ENCODE measurements around the gene RAB6B.

GRCh38 chr3:133934996-133935842, 39.5 kb upstream of the RAB6B start:
- TF ChIP-seq, protein P1, sequence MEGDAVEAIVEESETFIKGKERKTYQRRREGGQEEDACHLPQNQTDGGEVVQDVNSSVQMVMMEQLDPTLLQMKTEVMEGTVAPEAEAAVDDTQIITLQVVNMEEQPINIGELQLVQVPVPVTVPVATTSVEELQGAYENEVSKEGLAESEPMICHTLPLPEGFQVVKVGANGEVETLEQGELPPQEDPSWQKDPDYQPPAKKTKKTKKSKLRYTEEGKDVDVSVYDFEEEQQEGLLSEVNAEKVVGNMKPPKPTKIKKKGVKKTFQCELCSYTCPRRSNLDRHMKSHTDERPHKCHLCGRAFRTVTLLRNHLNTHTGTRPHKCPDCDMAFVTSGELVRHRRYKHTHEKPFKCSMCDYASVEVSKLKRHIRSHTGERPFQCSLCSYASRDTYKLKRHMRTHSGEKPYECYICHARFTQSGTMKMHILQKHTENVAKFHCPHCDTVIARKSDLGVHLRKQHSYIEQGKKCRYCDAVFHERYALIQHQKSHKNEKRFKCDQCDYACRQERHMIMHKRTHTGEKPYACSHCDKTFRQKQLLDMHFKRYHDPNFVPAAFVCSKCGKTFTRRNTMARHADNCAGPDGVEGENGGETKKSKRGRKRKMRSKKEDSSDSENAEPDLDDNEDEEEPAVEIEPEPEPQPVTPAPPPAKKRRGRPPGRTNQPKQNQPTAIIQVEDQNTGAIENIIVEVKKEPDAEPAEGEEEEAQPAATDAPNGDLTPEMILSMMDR (IDR thresholded peaks at IDR 0.05), result no peak
- no peak for TF ChIP-seq POLR2A (IDR thresholded peaks at IDR 0.05)

Measured in right lobe of liver (tissue), 4 donors.